IMR-90 (cell line): ENCODE results near the gene PSD2. TPM values are rescaled to one million over a fixed set of nuclear protein-coding genes. Genes with fewer than 3 reads are reported as not detected.

Source experiments
- ATAC-seq: fragments of 200-7000 bp; cut with Tn5 transposase; 2 replicates; pipeline ENCODE4 v1.9.1; 2020; ENCODE audit warnings: low read depth, mild to moderate bottlenecking, moderate library complexity
- BruUV-seq: library from RNA; stranded (reverse); fragments of 400-500 nt; replicated peaks from 2 replicates; lab custom pipeline; 2021; lab: Mats Ljungman, UMichigan
- CTCF ChIA-PET: fragments of 300-600 bp; formaldehyde crosslinking; extraction: SDS; loops from one replicate; lab custom pipeline; 2021; ENCODE audit warnings: antibody characterized with exemption; lab: Yijun Ruan, JAX
- POLR2A ChIA-PET: fragments of 300-600 bp; sonication (Branson Sonifier 250); formaldehyde crosslinking; loops from one replicate; lab custom pipeline; 2022; ENCODE audit warnings: antibody characterized with exemption; ENCODE audit not compliant: unreplicated experiment; lab: Charles Lee
- DNase-seq: peaks from one replicate; pipeline ENCODE4 v3.0.0; 2013
- H2AFZ ChIP-seq: replicated peaks from 2 replicates; pipeline ENCODE3; 2013; ENCODE audit warnings: low read length, mild to moderate bottlenecking; ENCODE audit not compliant: poor library complexity
- H2AK5ac ChIP-seq: 2 replicates; pipeline ENCODE4 v1.6.1; 2013; ENCODE audit warnings: low read depth, low read length, inconsistent platforms
- H2AK9ac ChIP-seq: replicated peaks from 2 replicates; pipeline ENCODE3; 2013; ENCODE audit warnings: mild to moderate bottlenecking, low read depth, low read length, moderate library complexity; ENCODE audit not compliant: poor library complexity
- H2BK120ac ChIP-seq: 2 replicates; pipeline ENCODE4 v1.6.1; 2013; ENCODE audit warnings: low read depth, low read length, inconsistent platforms
- H2BK15ac ChIP-seq: 3 replicates; pipeline ENCODE4 v1.6.1; 2013; ENCODE audit warnings: low read depth, low read length, inconsistent platforms
- H2BK20ac ChIP-seq: 2 replicates; pipeline ENCODE4 v1.6.1; 2013; ENCODE audit warnings: low read depth, mild to moderate bottlenecking, inconsistent platforms, low read length, moderate library complexity
- H2BK5ac ChIP-seq: 2 replicates; pipeline ENCODE4 v1.6.1; 2013; ENCODE audit warnings: mild to moderate bottlenecking, low read depth, low read length, inconsistent platforms; ENCODE audit not compliant: poor library complexity, severe bottlenecking
- H3K14ac ChIP-seq: replicated peaks from 2 replicates; pipeline ENCODE4 v1.6.1; 2013; ENCODE audit warnings: low read depth, low read length, inconsistent platforms
- H3K18ac ChIP-seq: 2 replicates; pipeline ENCODE4 v1.6.1; 2013; ENCODE audit warnings: low read depth, low read length, control low read depth
- H3K23ac ChIP-seq: 2 replicates; pipeline ENCODE4 v1.6.1; 2013; ENCODE audit warnings: low read depth, low read length, inconsistent platforms
- H3K27ac ChIP-seq: 2 replicates; pipeline ENCODE4 v1.5.1; 2013; ENCODE audit warnings: mild to moderate bottlenecking, control low read depth, low read length; ENCODE audit not compliant: insufficient read depth
- H3K27me3 ChIP-seq: 2 replicates; pipeline ENCODE4 v1.6.1; 2013; ENCODE audit warnings: low read length; ENCODE audit not compliant: control insufficient read depth, insufficient read depth
- H3K36me3 ChIP-seq: 2 replicates; pipeline ENCODE4 v1.6.1; 2013; ENCODE audit warnings: low read length, mixed read lengths; ENCODE audit not compliant: control insufficient read depth, insufficient read depth
- H3K4ac ChIP-seq: 2 replicates; pipeline ENCODE4 v1.6.1; 2013; ENCODE audit warnings: low read depth, low read length, inconsistent platforms
- H3K4me1 ChIP-seq: 2 replicates; pipeline ENCODE4 v1.6.1; 2013; ENCODE audit warnings: low read length, mixed read lengths; ENCODE audit not compliant: control insufficient read depth, insufficient read depth
- H3K4me2 ChIP-seq: 2 replicates; pipeline ENCODE4 v1.6.1; 2013; ENCODE audit warnings: low read depth, mild to moderate bottlenecking, control low read depth, low read length, moderate library complexity
- H3K4me3 ChIP-seq: 2 replicates; pipeline ENCODE4 v1.5.1; 2013; ENCODE audit warnings: low read depth, mild to moderate bottlenecking, control low read depth, low read length, moderate library complexity; ENCODE audit not compliant: insufficient read depth
- H3K56ac ChIP-seq: 2 replicates; pipeline ENCODE4 v1.6.1; 2013; ENCODE audit warnings: low read length, inconsistent platforms; ENCODE audit not compliant: insufficient read depth; ENCODE audit errors: extremely low read depth
- H3K79me1 ChIP-seq, 2 experiments: 2 replicates each; pipeline ENCODE4 v1.6.1; 2013; ENCODE audit warnings: low read length in 2 of 2, inconsistent platforms in 1 of 2, low read depth in 1 of 2
- H3K9ac ChIP-seq: 2 replicates; pipeline ENCODE4 v1.6.1; 2013; ENCODE audit warnings: low read depth, low read length, control low read depth
- H3K9me1 ChIP-seq: 2 replicates; pipeline ENCODE4 v1.6.1; 2013; ENCODE audit warnings: low read length, inconsistent platforms; ENCODE audit not compliant: insufficient read depth
- H3K9me3 ChIP-seq: 2 replicates; pipeline ENCODE4 v1.6.1; 2013; ENCODE audit warnings: low read length; ENCODE audit not compliant: control insufficient read depth, insufficient read depth
- H4K20me1 ChIP-seq: 2 replicates; pipeline ENCODE4 v1.6.1; 2013; ENCODE audit warnings: low read length, inconsistent platforms; ENCODE audit not compliant: insufficient read depth
- H4K5ac ChIP-seq: 2 replicates; pipeline ENCODE4 v1.6.1; 2013; ENCODE audit warnings: mild to moderate bottlenecking, low read depth, low read length, control low read depth
- H4K8ac ChIP-seq, 2 experiments: 2 replicates each; pipeline ENCODE4 v1.6.1; 2013; ENCODE audit warnings: low read depth in 2 of 2, low read length in 2 of 2, control low read depth in 1 of 2, inconsistent platforms in 1 of 2
- H4K91ac ChIP-seq: 2 replicates; pipeline ENCODE4 v1.6.1; 2013; ENCODE audit warnings: low read depth, low read length, inconsistent platforms; ENCODE audit not compliant: insufficient read depth
- CEBPB ChIP-seq: IDR thresholded peaks from 2 replicates; pipeline ENCODE4 v1.6.1; 2012; ENCODE audit warnings: low read depth, low read length, improper control_type of control experiment
- FOS ChIP-seq: fragments of 150-350 bp; IDR thresholded peaks from 2 replicates; pipeline ENCODE4 v1.6.1; 2016; ENCODE audit warnings: low read depth, low read length
- MAFK ChIP-seq: IDR thresholded peaks from 2 replicates; pipeline ENCODE4 v1.6.1; 2012; ENCODE audit warnings: low read depth, low read length, improper control_type of control experiment
- MXI1 ChIP-seq: IDR thresholded peaks from 2 replicates; pipeline ENCODE4 v1.6.1; 2012; ENCODE audit warnings: low read depth, mild to moderate bottlenecking, low read length, moderate library complexity, borderline replicate concordance
- RAD21 ChIP-seq: IDR thresholded peaks from 2 replicates; pipeline ENCODE4 v1.6.1; 2012; ENCODE audit warnings: low read length, improper control_type of control experiment
- RCOR1 ChIP-seq: IDR thresholded peaks from 2 replicates; pipeline ENCODE4 v1.6.1; 2012; ENCODE audit warnings: mild to moderate bottlenecking, low read length, improper control_type of control experiment; ENCODE audit not compliant: insufficient replicate concordance
- SMC3 ChIP-seq: fragments of 150-350 bp; IDR thresholded peaks from 2 replicates; pipeline ENCODE4 v1.6.1; 2016; ENCODE audit warnings: low read depth, mild to moderate bottlenecking, antibody characterized with exemption, low read length, moderate library complexity
- WGBS, 2 experiments: methylation state at CpG; one replicate each; pipeline versions ENCODE4 v1.1.5 to v1.1.7; 2013; ENCODE audit warnings: missing lambda C conversion rate in 2 of 2; ENCODE audit not compliant: insufficient read length in 1 of 2; ENCODE audit errors: extremely low coverage in 2 of 2; 5-methylcytosine and 5-hydroxymethylcytosine counted together
- dilution Hi-C: fragments of 300-500 bp; cut with HindIII; formaldehyde crosslinking; loops from one replicate; pipeline ENCODE4 v1.14.3; 2018; ENCODE audit warnings: low sequenced_read_pairs; ENCODE audit not compliant: unreplicated experiment
- in situ Hi-C: fragments of 300-500 bp; cut with MboI; formaldehyde crosslinking; loops from 3 replicates; pipeline ENCODE4 v1.14.3; 2019; ENCODE audit warnings: low sequenced_read_pairs, inconsistent platforms, mixed read lengths
- intact Hi-C: fragments of 100-400 bp; cut with micrococcal nuclease; formaldehyde crosslinking; loops from 2 replicates; pipeline ENCODE4 v1.10.0; 2022
- polyA plus RNA-seq, 3 experiments: library from polyadenylated mRNA; depleted of rRNA; stranded (reverse); fragments of >200 nt; gene quantifications; 2 replicates each; pipeline ENCODE4 v1.2.3, GENCODE V29; 2012; ENCODE audit warnings: low replicate concordance in 1 of 3
- total RNA-seq: library from RNA; depleted of rRNA; stranded (reverse); fragments of >200 nt; gene quantifications from 2 replicates; pipeline ENCODE4 v1.2.3, GENCODE V29; 2012

The PSD2 gene
- total and polyA plus RNA-seq, 2 of the 4 experiments (the other 2 are of a cell fraction), result 0.05 TPM; not detected in 1

DNA sequence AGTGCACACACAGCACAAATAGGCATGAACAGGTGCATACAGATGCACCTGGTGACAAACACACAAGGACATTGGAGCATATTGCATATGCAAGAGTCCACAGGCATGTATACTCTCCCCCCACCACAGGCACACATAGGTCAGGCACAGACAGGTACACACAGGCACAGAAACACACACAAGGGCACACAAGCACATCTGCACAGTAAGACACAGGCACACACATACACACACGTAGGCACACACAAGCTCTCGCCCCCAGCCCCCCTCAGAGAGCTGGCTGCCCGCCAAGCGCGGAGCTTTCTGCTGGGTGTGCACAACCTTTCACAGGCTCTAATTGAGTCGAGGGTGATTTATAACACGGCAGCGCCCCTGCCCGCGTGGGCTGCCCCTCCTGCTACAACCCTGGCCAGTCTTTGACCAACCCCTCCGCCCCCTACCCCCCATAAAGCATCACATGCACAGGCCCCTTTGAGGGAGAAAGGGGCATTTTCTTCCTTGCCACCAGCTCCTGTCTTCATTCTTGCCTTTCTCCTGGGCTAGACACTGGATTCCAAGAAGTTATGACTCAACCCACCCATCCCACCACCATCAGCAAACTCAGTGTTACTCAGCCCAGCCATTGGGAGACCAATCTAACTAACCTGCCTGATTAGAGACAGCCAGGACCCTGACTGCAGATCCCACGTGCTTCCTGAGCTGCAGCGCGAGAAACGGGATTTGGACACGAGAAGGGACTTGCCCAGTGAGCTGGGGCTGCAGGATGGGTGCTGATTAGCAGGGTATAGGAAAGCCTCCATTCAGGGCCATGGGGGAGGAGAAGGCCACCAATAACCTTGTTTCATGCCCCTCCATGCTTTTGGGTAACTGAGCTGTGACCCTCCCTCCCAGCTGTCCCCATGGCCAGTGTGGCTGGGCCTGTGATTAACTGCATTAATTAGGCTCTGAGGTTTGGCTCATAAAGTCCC lies 42.8 kb upstream of the PSD2 start:
- ATAC-seq (peak; percentile 60), DNase-seq (peak; percentile 73)
- no peak overlapping the region for H2BK120ac ChIP-seq
- BruUV-seq, result no TSS peak
- no peak overlapping the region for H3K4me3 ChIP-seq
- no peaks in the 10 kb centered on the region for H3K36me3 ChIP-seq
- H3K9me3 ChIP-seq, result no peaks in the 10 kb centered on the region
- H3K56ac ChIP-seq, result no peak overlapping the region
- H3K9ac ChIP-seq, result no peak overlapping the region
- no peak overlapping the region for H2BK20ac ChIP-seq
- H4K20me1 ChIP-seq, result no peaks in the 10 kb centered on the region
- in situ Hi-C loops (no loop called here), dilution Hi-C loops (loop anchor here (25.0 kb wide), 1 partner anchor 115 kb away; the partner anchor contains the start of gene CXXC5), intact Hi-C loops (no loop called here)
- H2BK5ac ChIP-seq, result no peak overlapping the region
- H3K9me1 ChIP-seq, result peaks cover 3% of the 10 kb centered on the region; the same call in 1 of the 2 replicates
- H4K91ac ChIP-seq, result no peak overlapping the region
- no peak overlapping the region for H3K14ac ChIP-seq
- TF ChIP-seq RAD21 (no peak), FOS (peak; percentile 40), SMC3 (no peak), MAFK (no peak), RCOR1 (peak; percentile 21), MXI1 (no peak), CEBPB (peak; percentile 22; the same call in 1 of the 2 replicates)
- 0 out of 3 replicates have a peak overlapping the region, but pooled peaks have one; percentile 32 for H2BK15ac ChIP-seq
- H3K27me3 ChIP-seq, result peaks cover 36% of the 10 kb centered on the region
- H2AK5ac ChIP-seq, result no peak overlapping the region
- no peak overlapping the region for H3K18ac ChIP-seq
- no peak overlapping the region for H3K4me2 ChIP-seq
- H4K5ac ChIP-seq, result no peak overlapping the region
- no peak overlapping the region for H3K27ac ChIP-seq
- no peak overlapping the region for H4K8ac ChIP-seq
- peaks cover 9% of the 10 kb centered on the region; the same call in 1 of the 2 replicates for H3K4me1 ChIP-seq
- H3K23ac ChIP-seq, result no peak overlapping the region
- CTCF ChIA-PET, result interaction anchor here (0.9 to 1.8 kb wide), 2 partner anchors 12 to 119 kb away, joined by 3 to 9 read pairs; no protein-coding TSS in a partner anchor
- peak overlapping the region; percentile 45 for H2AK9ac ChIP-seq
- 66% methylated on average over 4 of the region's 16 CpGs; no CpG with 5 or more reads in 1 of the 2 experiments for WGBS, 2 experiments
- H3K4ac ChIP-seq, result no peak overlapping the region
- no peaks in the 10 kb centered on the region for H3K79me1 ChIP-seq
- POLR2A ChIA-PET, result no interaction called here
- H2AFZ ChIP-seq, result peak overlapping the region; percentile 51
